ENCODE results near the gene ATG13.
"Not testable (repeated sequence)": the region's sequence is repeated elsewhere in the genome, so short reads cannot be mapped to it uniquely, and the experiment has no call there.

The ATG13 gene

DNA sequence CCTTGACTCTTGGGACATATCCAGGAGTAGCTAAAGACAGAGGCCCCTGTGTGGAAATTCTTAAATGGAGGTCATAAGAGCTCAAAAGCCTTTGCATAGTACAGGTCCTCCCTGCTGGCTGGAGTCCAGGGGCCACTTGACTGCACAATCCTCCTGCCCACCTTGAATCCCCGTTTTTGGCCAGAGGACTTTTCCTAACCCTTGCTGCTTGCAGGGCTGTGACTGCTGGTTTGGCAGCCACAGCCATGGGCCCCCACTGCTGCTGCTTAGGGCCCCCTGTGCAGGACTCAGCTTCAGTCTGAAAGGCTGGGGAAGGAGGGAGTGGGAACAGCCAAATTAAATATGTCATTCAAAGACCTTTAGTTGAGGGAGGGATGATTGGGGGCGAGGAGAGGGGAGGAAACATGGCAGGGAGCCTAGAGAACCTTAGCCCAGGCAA lies 49.7 kb downstream of the ATG13 start:
- H3K23ac ChIP-seq (ENCODE audit: low read length in 2 of 2), result no peak overlapping the region
- 94% methylated on average over 2 of the region's 2 CpGs for WGBS
- H3K4ac ChIP-seq (ENCODE audit: low read depth in 1 of 2, low read length in 2 of 2), result no peak overlapping the region
- no peak for DNase-seq
- H2BK5ac ChIP-seq (ENCODE audit: low read depth, low read length, poor library complexity, severe bottlenecking), result no peak overlapping the region
- no peak overlapping the region for H2AK5ac ChIP-seq (ENCODE audit: low read length, severe bottlenecking)
- no peak overlapping the region for H2BK120ac ChIP-seq (ENCODE audit: low read depth, low read length)
- H2AFZ ChIP-seq (ENCODE audit: low read depth, low read length), result no peak overlapping the region
- H4K8ac ChIP-seq (ENCODE audit: low read length), result no peak overlapping the region
- H2BK12ac ChIP-seq (ENCODE audit: low read length in 2 of 2), result no peak overlapping the region
- no peak overlapping the region for H3K4me2 ChIP-seq (ENCODE audit: low read length, poor library complexity, severe bottlenecking)
- no peak overlapping the region for H2BK15ac ChIP-seq (ENCODE audit: low read depth, poor library complexity, severe bottlenecking)
- H3K18ac ChIP-seq (ENCODE audit: low read depth in 1 of 2, low read length in 2 of 2), result no peak overlapping the region
- peaks cover 1% of the 10 kb centered on the region for H3K4me1 ChIP-seq (ENCODE audit: control insufficient read depth, insufficient read depth, low read depth, low read length)
- no peaks in the 10 kb centered on the region for H3K9me3 ChIP-seq (ENCODE audit: control insufficient read depth, low read length)
- no peak overlapping the region for H3K27ac ChIP-seq (ENCODE audit: low read length, poor library complexity, severe bottlenecking)
- no peak overlapping the region for H3K14ac ChIP-seq (ENCODE audit: low read length in 2 of 2)
- H3K9ac ChIP-seq (ENCODE audit: low read length), result peak overlapping the region; percentile 20
- H4K91ac ChIP-seq (ENCODE audit: low read length), result no peak overlapping the region
- H3K79me1 ChIP-seq (replicated peaks; ENCODE audit: low read length, poor library complexity, severe bottlenecking), result peaks cover 5% of the 10 kb centered on the region
- no peaks in the 10 kb centered on the region for H3K27me3 ChIP-seq (ENCODE audit: control insufficient read depth in 1 of 2, insufficient read depth in 1 of 2, low read length in 2 of 2)
- H3K4me3 ChIP-seq (ENCODE audit: insufficient read depth in 1 of 2, low read depth in 1 of 2, low read length in 2 of 2), result no peak overlapping the region
- H3K36me3 ChIP-seq (ENCODE audit: control insufficient read depth in 1 of 2, insufficient read depth in 2 of 2, low read depth in 1 of 2, low read length in 2 of 2), result peaks cover 66 to 90% of the 10 kb centered on the region in 2 experiments

GRCh38 chr11:46668480-46669085 lies 51.2 kb downstream of the ATG13 start:
- no peak overlapping the region for H2BK12ac ChIP-seq (ENCODE audit: low read length in 2 of 2)
- DNase-seq, result no peak
- H3K4ac ChIP-seq (ENCODE audit: low read depth in 1 of 2, low read length in 2 of 2), result no peak overlapping the region
- no peak overlapping the region for H4K91ac ChIP-seq (ENCODE audit: low read length)
- H2BK5ac ChIP-seq (ENCODE audit: low read depth, low read length, poor library complexity, severe bottlenecking), result no peak overlapping the region
- no peak overlapping the region for H3K14ac ChIP-seq (ENCODE audit: low read length in 2 of 2)
- H3K27me3 ChIP-seq (ENCODE audit: control insufficient read depth in 1 of 2, insufficient read depth in 1 of 2, low read length in 2 of 2), result no peaks in the 10 kb centered on the region
- 98% methylated on average over 12 of the region's 12 CpGs for WGBS
- no peak overlapping the region for H3K23ac ChIP-seq (ENCODE audit: low read length in 2 of 2)
- H4K8ac ChIP-seq (ENCODE audit: low read length), result no peak overlapping the region
- H2AK5ac ChIP-seq (ENCODE audit: low read length, severe bottlenecking), result no peak overlapping the region
- no peak overlapping the region for H3K4me2 ChIP-seq (ENCODE audit: low read length, poor library complexity, severe bottlenecking)
- peaks cover 4% of the 10 kb centered on the region for H3K79me1 ChIP-seq (replicated peaks; ENCODE audit: low read length, poor library complexity, severe bottlenecking)
- H2BK120ac ChIP-seq (ENCODE audit: low read depth, low read length), result no peak overlapping the region
- H2BK15ac ChIP-seq (ENCODE audit: low read depth, poor library complexity, severe bottlenecking), result no peak overlapping the region
- H2AFZ ChIP-seq (ENCODE audit: low read depth, low read length), result no peak overlapping the region
- no peak overlapping the region for H3K9ac ChIP-seq (ENCODE audit: low read length)
- H3K4me1 ChIP-seq (ENCODE audit: control insufficient read depth, insufficient read depth, low read depth, low read length), result peaks cover 1% of the 10 kb centered on the region
- peaks cover 73 to 93% of the 10 kb centered on the region in 2 experiments for H3K36me3 ChIP-seq (ENCODE audit: control insufficient read depth in 1 of 2, insufficient read depth in 2 of 2, low read depth in 1 of 2, low read length in 2 of 2)
- H3K9me3 ChIP-seq (ENCODE audit: control insufficient read depth, low read length), result no peaks in the 10 kb centered on the region
- no peak overlapping the region for H3K4me3 ChIP-seq (ENCODE audit: insufficient read depth in 1 of 2, low read depth in 1 of 2, low read length in 2 of 2)
- H3K18ac ChIP-seq (ENCODE audit: low read depth in 1 of 2, low read length in 2 of 2), result no peak overlapping the region
- no peak overlapping the region for H3K27ac ChIP-seq (ENCODE audit: low read length, poor library complexity, severe bottlenecking)

- H3K18ac ChIP-seq (ENCODE audit: low read depth in 1 of 2, low read length in 2 of 2), result no peak overlapping the region
- 100% methylated on average over 3 of the region's 3 CpGs for WGBS
- H3K27ac ChIP-seq (ENCODE audit: low read length, poor library complexity, severe bottlenecking), result no peak overlapping the region
- H2BK120ac ChIP-seq (ENCODE audit: low read depth, low read length), result no peak overlapping the region
- no peak overlapping the region for H3K4ac ChIP-seq (ENCODE audit: low read depth in 1 of 2, low read length in 2 of 2)
- H4K8ac ChIP-seq (ENCODE audit: low read length), result no peak overlapping the region
- no peaks in the 10 kb centered on the region for H3K9me3 ChIP-seq (ENCODE audit: control insufficient read depth, low read length)
- no peak overlapping the region for H2AFZ ChIP-seq (ENCODE audit: low read depth, low read length)
- peaks cover 77 to 89% of the 10 kb centered on the region in 2 experiments for H3K36me3 ChIP-seq (ENCODE audit: control insufficient read depth in 1 of 2, insufficient read depth in 2 of 2, low read depth in 1 of 2, low read length in 2 of 2)
- H2AK5ac ChIP-seq (ENCODE audit: low read length, severe bottlenecking), result no peak overlapping the region
- H3K23ac ChIP-seq (ENCODE audit: low read length in 2 of 2), result no peak overlapping the region
- no peak overlapping the region for H3K14ac ChIP-seq (ENCODE audit: low read length in 2 of 2)
- no peak overlapping the region for H2BK12ac ChIP-seq (ENCODE audit: low read length in 2 of 2)
- no peak overlapping the region for H3K4me3 ChIP-seq (ENCODE audit: insufficient read depth in 1 of 2, low read depth in 1 of 2, low read length in 2 of 2)
- H3K4me1 ChIP-seq (ENCODE audit: control insufficient read depth, insufficient read depth, low read depth, low read length), result peaks cover 5% of the 10 kb centered on the region
- no peak overlapping the region for H2BK15ac ChIP-seq (ENCODE audit: low read depth, poor library complexity, severe bottlenecking)
- no peak overlapping the region for H3K4me2 ChIP-seq (ENCODE audit: low read length, poor library complexity, severe bottlenecking)
- no peaks in the 10 kb centered on the region for H3K27me3 ChIP-seq (ENCODE audit: control insufficient read depth in 1 of 2, insufficient read depth in 1 of 2, low read length in 2 of 2)
- peaks cover 1% of the 10 kb centered on the region for H3K79me1 ChIP-seq (replicated peaks; ENCODE audit: low read length, poor library complexity, severe bottlenecking)
- H4K91ac ChIP-seq (ENCODE audit: low read length), result no peak overlapping the region
- no peak overlapping the region for H2BK5ac ChIP-seq (ENCODE audit: low read depth, low read length, poor library complexity, severe bottlenecking)
- DNase-seq, result no peak
- H3K9ac ChIP-seq (ENCODE audit: low read length), result no peak overlapping the region
Observed at GRCh38 chr11:46669711-46670139, 52.4 kb downstream of the ATG13 start.

DNA sequence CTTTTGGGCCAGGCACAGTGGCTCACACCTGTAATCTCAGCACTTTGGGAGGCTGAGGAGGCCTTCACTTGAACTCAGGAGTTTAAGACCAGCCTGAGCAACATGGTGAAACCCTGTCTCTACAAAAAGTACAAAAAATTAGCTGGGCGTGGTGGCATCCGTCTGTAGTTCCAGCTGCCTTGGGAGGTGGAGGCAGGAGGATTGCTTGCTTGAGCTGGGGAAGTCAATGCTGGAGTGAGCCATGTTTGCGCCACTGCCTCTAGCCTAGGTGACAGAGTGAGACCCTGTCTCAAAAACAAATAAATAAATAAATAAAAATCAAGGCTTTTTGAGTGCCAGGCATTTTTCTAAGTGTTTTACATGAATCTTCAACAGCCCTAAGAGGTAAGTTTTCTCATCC lies 53.2 kb downstream of the ATG13 start:
- H3K27me3 ChIP-seq (ENCODE audit: control insufficient read depth in 1 of 2, insufficient read depth in 1 of 2, low read length in 2 of 2); H3K27ac ChIP-seq (ENCODE audit: low read length, poor library complexity, severe bottlenecking); H3K9me3 ChIP-seq (ENCODE audit: control insufficient read depth, low read length); H3K9ac ChIP-seq (ENCODE audit: low read length); H2AK5ac ChIP-seq (ENCODE audit: low read length, severe bottlenecking); H4K91ac ChIP-seq (ENCODE audit: low read length); H2BK120ac ChIP-seq (ENCODE audit: low read depth, low read length); H3K18ac ChIP-seq (ENCODE audit: low read depth in 1 of 2, low read length in 2 of 2); H2BK15ac ChIP-seq (ENCODE audit: low read depth, poor library complexity, severe bottlenecking); H2BK5ac ChIP-seq (ENCODE audit: low read depth, low read length, poor library complexity, severe bottlenecking); H2BK12ac ChIP-seq (ENCODE audit: low read length in 2 of 2); H3K4me2 ChIP-seq (ENCODE audit: low read length, poor library complexity, severe bottlenecking); H3K4ac ChIP-seq (ENCODE audit: low read depth in 1 of 2, low read length in 2 of 2); DNase-seq; H3K79me1 ChIP-seq (replicated peaks; ENCODE audit: low read length, poor library complexity, severe bottlenecking); H3K14ac ChIP-seq (ENCODE audit: low read length in 2 of 2); H4K8ac ChIP-seq (ENCODE audit: low read length); H3K4me3 ChIP-seq (ENCODE audit: insufficient read depth in 1 of 2, low read depth in 1 of 2, low read length in 2 of 2); H3K23ac ChIP-seq (ENCODE audit: low read length in 2 of 2); H2AFZ ChIP-seq (ENCODE audit: low read depth, low read length): not testable (repeated sequence)
- Histone ChIP-seq H3K4me1 (ENCODE audit: control insufficient read depth, insufficient read depth, low read depth, low read length) (peaks cover 13% of the 10 kb centered on the region), H3K36me3 (ENCODE audit: control insufficient read depth in 1 of 2, insufficient read depth in 2 of 2, low read depth in 1 of 2, low read length in 2 of 2) (peaks cover 71 to 81% of the 10 kb centered on the region in 2 experiments)
- WGBS, result 100% methylated on average over 2 of the region's 3 CpGs
